ENCODE results near the gene SPATA16.
"Not testable (repeated sequence)": the region's sequence is repeated elsewhere in the genome, so short reads cannot be mapped to it uniquely, and the experiment has no call there.

SPATA16 gene

DNA sequence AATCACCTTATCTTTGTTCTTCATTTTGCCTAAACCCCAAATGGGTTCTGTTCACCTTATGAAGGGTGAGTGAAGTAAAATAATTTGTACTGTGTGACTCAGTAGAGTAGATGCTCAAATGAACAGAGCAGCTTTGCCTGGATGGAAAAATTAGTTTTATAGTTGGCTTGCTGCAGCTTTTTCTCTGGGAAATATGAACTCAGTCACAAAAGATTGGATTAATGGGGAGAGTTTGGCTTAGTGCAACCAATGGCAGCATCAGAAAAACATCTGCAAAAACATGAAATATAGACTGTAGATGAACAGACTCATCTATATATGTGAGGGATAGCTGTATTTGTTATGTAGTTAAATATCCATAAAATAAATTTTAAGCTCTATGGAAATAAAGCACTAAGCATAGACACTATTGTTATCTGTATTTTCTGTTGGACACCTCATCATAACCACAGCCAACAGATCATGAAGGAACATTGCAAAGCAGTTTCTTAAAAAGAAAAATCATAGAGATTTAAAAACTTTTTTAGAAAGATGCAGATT, 209.2 kb downstream of the SPATA16 start:
- no peak for DNase-seq

DNA sequence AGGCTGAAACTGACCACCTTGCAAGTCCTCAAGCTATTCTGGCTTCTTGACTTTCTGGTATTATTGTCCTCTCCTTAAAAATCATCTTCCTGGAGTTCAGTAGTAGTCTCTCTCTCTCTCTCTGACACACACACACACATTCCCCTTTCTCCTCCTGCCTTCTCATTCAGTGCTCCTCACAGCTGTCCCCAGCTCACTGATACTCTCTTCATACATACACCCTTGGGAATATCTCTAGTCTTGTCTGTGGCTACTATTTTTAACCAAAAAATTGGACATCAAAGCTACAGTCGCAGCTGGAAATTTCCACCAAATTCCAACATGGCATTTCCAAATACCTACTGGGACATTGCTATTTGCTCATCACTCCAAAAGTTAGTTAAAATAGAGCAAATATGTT, 211.6 kb downstream of the SPATA16 start:
- DNase-seq = no peak

DNA sequence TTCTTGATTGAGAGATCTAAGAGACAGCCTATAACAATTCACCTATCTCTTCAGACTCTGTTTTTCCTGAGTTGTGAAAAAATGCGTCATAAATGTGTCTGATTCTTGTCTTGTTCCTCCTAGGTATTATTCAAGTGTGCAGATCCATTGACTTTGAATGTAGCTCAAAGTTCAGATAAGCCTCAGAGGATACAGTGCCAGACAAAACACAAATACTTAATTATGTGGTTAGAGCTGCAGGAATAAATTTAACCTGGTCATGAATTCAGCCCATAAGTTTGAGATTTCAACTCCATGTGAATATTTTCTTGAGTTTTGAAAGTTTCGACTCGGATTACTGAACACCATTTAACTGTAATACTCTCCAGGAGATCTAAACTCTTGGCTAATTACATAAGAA, 216.5 kb downstream of the SPATA16 start:
- DNase-seq = no peak

DNA sequence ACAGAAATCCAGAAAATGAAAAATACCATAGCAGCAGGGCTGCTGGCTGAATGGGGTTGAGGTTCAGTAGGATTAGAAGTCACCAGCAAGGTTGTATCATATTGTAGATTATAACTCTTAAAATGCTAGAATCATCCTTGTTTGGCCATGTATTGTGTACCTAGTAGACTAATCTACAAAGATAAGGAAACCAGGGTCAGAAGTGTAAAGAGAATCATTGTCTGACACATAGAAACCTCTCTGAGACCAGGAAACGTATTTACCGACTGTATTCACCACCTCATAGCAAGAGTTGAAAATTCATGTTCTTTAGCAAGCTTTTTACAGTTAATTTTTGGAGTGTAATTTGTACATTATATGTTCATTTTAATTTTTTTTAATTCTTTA, 221.7 kb downstream of the SPATA16 start:
- no peak for DNase-seq

DNA sequence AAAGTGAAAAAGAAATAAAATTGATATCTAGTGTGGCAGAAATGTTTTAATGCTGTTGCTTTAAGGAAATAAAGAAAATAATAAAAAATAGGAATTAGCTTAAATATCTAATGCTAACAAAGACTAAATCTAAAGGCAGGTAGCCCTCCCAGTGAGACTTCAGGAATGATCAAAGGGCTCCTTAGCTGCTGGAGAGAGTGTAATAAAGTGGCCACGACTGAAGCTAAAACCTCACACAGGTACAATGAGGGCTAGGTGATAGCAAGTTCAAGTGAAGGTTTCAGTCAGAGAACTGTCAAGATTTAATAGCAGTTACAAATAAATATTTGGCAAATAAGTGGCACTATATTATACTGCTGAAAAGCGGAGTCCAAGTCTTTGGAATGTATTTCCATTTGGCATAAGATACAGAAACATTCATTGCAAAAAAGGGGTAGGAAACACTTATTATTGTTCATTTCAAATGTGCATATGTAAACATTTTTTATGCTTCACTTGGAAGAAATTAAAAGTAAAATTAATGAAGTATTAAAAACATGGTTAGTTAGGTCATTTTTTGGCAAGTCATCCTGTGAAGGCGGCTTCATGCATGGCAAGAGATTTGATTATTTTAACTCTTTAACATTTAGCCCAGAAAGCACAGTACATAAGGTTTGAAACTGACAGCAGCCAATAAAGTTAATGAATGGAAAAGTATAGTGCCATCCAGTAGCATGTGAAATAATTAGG, 222.3 kb downstream of the SPATA16 start:
- no peak for DNase-seq

DNA sequence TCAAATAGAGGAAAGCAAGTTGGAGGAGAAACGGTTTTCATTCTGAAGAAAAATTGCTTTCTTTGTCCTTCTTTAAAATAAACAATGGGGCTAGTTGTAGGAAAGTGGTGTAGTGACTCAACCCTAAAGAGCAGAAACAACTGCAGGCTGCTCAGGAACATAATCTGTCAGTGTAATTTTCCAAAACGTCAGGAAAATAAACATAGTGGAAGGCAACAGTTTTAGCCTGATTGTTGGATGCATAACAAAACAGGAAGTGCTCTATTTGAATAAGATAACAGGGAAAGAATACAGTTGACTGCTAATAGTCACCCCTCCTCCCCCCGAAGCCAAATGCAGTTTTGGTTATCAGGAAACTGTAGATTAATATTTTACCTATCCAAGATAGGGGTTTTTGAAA, 222.9 kb downstream of the SPATA16 start:
- DNase-seq = no peak

DNA sequence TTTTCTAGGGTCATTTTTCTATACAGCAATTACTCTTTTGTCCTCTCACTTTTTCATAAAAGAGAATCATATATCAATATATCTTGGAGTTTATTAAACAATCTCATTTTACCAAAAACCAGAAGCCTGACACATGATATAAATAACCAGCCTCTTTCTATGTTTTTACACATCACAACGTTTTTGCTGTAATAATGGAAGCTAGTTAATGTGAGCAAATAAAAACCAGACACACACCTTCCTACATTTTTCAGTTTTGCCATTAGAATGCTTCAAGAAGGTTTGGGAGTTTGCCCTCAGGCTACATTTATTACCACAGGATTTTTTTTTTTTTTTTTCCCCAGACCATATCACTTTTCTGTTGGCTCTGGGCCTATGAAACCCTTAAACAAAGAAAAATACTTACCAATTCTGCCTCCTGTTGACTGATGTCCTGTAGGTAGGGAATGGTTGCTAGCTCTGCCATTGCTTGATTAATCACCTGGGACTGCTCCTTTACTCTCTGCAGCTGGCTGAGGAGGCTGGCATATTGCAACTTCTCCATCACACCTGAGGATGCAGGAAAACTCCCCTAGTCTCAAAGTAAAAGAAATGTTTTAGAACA, 225.0 kb downstream of the SPATA16 start:
- no peak for DNase-seq

DNA sequence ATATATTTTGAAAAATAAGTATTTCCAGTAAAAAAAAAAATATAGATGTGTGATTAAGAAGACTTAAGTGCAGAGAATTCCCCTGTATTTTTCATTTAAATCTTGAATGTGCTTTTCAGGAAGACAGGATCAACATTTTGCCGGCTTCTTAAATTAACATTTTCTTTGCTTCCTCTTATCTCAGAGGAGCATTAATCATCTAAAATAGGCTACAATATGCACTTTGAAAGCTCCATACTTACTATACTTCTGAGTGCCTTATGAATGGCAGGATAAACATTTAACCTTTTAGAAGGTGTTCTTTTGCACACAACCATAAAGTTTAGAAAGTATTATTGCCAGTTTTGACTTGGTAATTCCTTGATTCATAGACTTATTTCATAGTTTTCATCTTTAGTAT, 226.2 kb downstream of the SPATA16 start:
- DNase-seq = no peak

DNA sequence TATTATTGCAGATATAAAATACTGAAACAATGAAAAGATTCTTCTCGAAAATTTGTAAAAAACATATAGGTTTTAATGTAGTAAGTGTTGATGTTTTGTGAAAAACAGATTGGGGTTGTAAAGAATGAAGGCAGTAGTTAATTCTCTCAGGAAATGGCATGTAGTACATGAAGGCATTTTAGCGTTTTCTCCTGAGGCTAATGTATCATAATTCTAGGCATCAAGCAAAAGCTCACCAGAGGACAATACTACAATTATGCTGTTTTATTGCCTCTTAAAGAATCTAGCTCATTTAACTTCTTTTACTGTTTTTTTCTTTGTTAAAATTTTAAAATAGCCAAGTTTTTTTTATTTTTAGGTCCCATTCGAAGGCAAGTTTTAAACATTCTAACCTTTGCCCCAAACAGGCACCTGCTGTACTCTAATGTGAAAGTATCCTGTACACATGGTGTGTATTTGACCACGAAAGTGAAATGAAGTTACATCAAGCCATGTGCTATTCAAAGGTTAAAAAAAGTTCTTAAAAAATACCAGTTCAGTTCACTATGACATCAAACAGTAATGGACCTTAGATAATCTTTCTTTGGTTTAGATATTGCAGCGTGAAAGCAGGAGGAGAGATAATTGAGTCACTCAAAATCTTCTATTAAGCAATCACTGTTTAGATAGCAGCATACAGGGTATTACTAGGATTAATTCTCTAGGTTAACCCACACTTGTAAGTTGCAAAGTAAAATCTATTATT, 227.0 kb downstream of the SPATA16 start:
- DNase-seq = no peak

DNA sequence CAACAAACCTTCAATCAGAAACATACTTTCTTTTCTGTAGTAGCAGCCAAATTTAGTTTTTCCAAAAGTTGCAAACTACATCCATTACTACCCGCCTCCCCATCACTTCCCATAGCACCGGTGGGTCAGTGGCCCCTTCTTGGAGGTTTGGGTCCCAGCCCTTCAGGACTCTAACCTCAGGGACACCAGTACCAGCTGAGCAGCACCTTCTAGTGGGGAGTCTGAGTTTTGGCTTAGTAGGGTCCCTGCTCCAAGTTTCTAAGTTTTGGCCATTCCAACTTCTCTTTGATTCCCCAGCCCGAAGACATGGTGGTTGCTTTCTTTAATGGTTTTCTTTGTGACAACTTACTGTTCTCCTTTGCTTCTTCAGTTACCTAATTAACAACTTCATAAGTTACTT, 229.9 kb downstream of the SPATA16 start:
- DNase-seq = no peak

DNA sequence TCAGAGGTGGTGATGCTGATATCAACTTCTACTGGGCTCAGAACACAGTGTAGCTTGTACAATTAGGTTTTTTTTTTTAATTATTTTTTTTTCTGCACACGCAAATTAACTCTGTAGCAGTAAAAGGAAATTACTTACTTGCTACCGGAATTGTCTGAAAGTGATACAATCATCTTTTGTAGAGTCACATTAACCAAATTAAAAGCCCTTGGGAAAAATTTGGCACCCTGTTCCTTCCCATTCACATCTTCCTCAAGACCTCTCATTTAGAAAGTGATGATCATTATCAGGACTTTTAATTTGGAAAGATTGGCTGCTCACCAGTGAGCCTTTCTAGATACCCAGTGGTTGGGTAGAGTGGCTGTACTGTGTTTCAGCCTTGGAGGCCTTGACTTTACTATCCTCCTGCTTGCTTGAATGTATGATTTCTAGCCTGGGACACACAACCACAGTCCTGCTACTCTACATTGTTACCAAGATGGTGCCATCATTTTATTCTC, 232.2 kb downstream of the SPATA16 start:
- no peak for DNase-seq

DNA sequence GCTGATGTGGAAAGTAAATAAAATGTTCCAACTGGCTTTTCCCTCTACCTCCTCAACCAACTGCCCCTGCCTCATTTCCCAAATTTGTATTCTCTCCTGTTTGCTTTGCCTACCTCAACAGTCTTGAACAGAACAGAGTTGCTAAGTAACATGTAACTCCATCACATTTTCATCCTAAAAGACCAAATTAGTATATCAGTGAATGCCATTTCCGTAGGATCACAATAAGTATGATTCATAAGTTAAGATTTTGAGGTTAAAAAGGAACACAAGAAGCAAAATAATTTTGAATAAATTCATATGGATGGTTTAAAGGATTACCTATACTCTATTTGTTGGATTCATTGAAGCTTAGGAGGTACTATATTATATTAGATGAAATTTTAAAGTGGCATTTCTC, 235.6 kb downstream of the SPATA16 start:
- no peak for DNase-seq

DNA sequence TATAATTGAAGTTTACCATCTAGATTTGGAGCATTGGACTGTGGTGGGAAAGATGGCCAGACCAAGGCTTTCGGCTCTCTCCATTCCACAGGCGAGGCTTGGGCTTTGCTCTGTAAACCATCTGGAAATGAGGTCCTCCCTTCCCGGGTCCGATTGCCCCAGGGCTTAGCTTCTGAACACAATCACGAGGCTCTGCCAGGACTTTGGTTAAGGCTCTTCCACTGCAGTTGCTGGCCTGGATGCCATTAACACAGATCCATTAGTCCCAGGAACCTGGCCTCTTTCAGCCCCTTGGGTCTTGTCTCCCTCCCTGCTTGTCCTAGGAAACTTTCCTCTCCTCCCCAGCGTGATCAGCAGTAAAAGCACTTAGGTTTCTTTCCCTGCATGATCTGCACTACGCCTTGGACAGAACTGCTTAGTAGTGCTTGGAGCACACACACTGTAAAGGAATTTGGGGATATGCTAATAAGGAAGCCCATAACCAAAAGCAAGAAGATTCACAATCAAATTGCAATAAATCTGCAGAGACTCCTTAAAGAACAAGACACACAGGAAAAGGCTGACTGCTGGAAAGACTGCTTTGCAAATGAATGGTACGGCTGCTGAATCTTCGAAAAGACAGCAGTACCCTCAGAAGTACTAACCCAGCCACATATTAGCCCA, 236.2 kb downstream of the SPATA16 start:
- DNase-seq = no peak

DNA sequence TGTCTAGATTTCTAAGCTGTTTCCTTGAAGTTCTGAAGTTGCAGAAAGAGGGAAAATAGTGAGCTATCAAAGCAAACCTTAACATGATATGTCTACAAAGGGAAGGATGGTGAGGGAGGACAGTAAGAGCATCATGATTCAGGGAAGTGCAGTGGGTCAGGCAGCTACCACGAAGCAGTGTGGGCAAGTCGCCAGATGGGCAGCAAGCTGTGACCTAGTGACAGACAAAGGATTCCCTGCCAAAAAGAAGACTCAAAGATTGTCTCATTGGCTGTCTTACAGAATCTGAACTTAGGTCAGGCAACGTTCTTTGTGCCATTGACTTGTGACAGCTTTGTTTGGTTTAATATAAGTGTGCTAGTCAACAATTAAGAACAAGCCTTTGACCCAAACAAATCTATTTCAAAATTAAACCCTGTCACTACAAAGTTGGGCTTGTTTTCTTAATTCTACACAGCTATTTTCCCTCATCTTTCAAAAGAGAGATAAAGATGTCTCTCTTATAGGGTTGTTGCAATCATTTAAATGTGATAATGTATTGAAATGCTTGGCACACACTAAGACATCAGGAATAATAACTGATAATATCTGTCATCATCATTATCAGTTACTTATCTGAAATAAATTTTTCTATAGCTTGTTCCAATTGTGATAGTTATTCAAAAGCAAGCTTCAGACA, 237.3 kb downstream of the SPATA16 start:
- DNase-seq = no peak

DNA sequence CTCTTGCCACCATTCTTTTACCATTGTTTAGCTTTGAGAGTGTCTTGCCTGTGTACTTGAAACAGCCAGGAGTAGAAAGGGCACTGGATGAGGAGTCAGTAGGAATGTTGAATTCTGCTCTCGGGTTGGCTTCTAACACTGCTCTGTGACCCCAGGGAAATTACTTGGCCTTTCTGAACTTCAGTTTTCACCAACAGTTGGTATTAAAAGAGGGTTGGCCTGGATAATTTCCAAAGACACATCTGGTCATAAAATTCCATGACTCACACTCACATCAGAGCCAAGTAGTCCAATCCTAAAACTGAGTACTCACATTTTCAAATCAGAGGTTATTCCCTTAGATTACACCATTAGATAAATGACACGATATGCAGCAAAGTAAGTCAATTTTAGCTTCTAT, 248.9 kb downstream of the SPATA16 start:
- no peak for DNase-seq

DNA sequence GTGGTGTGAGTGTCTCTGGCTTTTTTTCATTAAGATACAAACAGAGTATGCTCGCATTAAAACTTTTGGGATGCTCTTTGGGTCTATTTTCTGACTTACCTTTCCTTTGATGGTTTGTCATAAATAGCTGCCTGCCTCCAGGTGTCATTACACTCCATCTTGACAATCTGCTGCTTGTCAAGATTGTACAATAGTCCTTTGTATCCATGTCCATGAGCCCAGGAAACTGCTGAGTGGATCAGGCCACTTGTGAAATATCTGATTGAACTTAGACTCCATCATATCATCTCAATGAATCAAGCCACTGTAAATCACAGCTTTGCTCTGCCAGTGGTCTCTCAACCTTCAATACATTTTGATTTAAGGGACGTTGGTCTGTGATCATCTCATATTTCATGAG, 255.3 kb downstream of the SPATA16 start:
- no peak for DNase-seq

DNA sequence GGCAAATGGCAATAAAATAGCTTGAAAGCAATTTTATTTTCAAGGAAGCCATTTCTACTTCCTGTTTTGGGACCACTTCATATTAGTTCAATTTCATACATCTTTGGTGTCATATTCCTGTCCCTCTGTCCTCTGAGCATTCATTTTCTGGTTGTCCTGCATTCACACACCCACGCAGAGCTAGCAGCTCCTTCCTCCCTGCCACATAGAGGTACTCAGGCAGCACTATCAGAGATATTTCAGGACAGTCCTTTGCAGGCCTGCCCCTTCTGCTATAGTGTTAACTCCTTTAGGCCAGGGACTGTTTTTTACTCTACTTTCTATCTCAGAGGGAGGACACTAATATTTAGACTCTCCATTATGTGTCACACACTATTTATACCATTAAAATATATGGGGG, 258.5 kb downstream of the SPATA16 start:
- no peak for DNase-seq

DNA sequence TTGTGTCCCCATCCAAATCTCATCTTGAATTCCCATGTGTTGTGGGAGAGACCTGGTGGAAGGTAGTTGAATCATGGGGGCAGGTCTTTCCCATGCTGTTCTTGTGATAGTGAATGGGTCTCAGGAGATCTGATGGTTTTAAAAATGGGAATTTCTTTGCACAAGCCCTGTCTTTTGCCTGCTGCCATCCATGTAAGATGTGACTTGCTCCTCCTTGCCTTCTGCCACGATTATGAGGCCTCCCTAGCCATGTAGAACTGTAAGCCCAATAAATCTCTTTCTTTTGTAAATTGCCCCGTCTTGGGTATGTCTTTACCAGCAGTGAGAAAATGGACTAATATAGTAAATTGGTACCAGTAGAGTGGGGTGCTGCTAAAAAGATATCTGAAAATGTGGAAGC, 261.7 kb downstream of the SPATA16 start:
- not testable (repeated sequence) for DNase-seq

DNA sequence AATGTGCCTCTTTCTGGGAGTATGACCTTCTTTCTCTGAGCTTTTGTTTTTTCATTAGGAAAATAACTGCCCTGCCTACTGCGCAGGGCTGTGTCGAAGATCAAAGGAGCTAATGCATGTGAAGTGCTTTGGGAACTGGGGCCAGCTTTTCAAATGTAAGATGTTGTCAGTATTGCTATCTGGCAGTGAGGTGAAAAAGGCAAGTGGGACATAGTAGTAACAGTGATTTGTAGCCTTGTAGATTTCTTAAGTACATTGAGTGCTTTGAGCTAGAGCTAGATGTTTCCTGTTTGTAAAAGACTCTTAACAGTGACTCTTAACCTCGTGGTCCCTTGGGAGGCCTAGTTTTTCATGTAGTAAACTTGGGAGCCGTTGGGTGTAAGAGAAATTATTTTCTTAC, 264.0 kb downstream of the SPATA16 start:
- DNase-seq = no peak

DNA sequence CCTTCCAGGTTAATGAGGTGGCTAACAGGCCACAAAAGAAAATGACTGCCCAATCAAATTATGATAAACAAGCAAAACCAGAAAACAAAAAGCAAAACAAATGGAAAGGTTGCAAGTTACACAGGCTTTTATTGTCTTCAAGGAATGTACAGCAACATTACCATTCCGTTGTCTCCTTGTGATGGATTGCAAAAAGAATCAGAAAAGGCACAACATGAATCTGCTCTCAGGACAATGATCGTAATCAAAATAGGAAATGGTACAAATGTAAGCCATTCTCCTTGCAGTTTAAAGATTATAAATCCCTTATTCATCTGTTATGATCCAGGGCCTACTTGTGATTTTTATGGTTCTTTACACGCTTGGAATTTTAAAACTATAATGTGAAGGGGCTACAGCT, 264.7 kb downstream of the SPATA16 start:
- no peak for DNase-seq

DNA sequence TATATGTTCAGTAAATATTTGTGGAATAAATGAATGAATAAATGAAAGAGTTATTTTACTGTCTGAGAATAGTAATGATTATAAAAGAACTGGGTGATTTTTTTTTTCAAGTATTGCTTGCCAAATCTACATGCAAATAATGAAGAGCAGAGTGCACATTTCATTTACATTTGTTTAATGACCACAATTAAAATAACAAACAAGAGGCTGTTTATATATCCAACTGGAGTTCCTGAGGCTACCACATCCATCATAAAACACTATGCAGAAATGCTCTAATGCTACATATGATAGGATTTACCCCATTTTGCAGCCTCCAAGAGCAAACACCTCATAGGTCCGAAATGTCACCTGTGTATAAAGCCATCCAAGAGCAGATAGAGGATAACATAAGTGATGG, 266.0 kb downstream of the SPATA16 start:
- DNase-seq = no peak

DNA sequence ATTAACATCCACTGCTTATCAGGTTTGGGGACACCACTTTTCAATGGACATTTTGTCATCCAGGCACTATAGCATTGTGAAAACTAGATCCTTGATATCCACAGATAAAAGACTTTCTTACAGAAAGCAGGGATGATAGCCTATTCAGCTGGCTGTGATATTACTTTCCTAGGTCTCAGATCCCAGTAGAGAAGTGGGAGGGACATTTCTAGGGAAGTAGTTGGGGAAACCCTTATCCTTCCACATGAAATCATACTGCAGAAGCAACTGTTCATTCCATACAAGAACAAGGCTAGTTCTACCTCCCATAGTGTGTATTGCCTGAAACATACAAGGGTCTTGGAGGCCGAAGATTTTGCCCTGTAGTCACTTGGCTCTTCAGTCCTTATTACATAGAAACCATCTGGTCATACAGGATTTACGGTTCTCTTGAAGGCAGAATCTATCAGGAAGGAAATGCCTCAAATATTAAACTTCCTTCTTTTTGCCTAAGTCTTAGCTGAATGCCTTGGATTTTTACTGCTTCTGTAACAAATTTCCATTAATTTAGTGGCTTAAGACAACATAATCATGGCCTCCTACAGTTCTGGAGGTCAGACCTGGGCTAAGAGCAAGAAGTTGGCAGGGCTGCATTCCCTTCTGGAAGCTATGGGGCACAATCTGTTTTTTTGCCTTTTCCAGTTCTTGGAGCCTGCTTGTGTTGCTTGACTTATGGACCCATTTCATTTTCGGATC, 271.1 kb downstream of the SPATA16 start:
- DNase-seq = no peak
